CD14-positive monocyte (primary cell): Measurements from ENCODE around the gene NKX6-2. TPM values are rescaled to one million over a fixed set of nuclear protein-coding genes. Genes with fewer than 3 reads are reported as not detected.
A peak's percentile ranks its signal among the peaks of the same experiment; 100 is the strongest.

ENCODE experiments used
- DNase-seq, 3 donors: peaks; one replicate each; pipeline ENCODE4 v3.0.0-alpha.2; 2011 to 2022
- H2AFZ ChIP-seq: 2 replicates; pipeline ENCODE4 v1.6.0; 2012; ENCODE audit warnings: mild to moderate bottlenecking, low read depth, low read length, inconsistent platforms; ENCODE audit not compliant: insufficient read depth, poor library complexity, severe bottlenecking
- H3K27ac ChIP-seq, 2 donors: 1 replicate in 1 of 2; 2 replicates in 1 of 2; pipeline ENCODE4 v1.5.1; 2012 to 2013; ENCODE audit warnings: low read length in 2 of 2, control low read depth in 1 of 2, inconsistent platforms in 1 of 2, low read depth in 1 of 2, mild to moderate bottlenecking in 1 of 2
- H3K27me3 ChIP-seq, 2 donors: one replicate each; pipeline versions ENCODE4 v1.6.0 to v1.6.1; 2011 to 2013; ENCODE audit warnings: low read length in 2 of 2; ENCODE audit not compliant: control insufficient read depth in 2 of 2, insufficient read depth in 2 of 2
- H3K36me3 ChIP-seq, 2 donors: replicated peaks in 1 of 2; 1 replicate in 1 of 2; 2 replicates in 1 of 2; pipeline versions ENCODE4 v1.5.1 to v1.6.1; 2012 to 2013; ENCODE audit warnings: low read length in 2 of 2, control low read depth in 1 of 2, inconsistent platforms in 1 of 2, mild to moderate bottlenecking in 1 of 2; ENCODE audit not compliant: insufficient read depth in 2 of 2, control insufficient read depth in 1 of 2
- H3K4me1 ChIP-seq, 2 donors: 1 replicate in 1 of 2; 2 replicates in 1 of 2; pipeline versions ENCODE4 v1.5.1 to v1.6.1; 2012 to 2013; ENCODE audit warnings: low read length in 2 of 2, control low read depth in 1 of 2, inconsistent platforms in 1 of 2, mild to moderate bottlenecking in 1 of 2, moderate library complexity in 1 of 2; ENCODE audit not compliant: insufficient read depth in 2 of 2, control insufficient read depth in 1 of 2
- H3K4me2 ChIP-seq: replicated peaks from 2 replicates; pipeline ENCODE3; 2012; ENCODE audit warnings: low read length, moderate library complexity, mild to moderate bottlenecking; ENCODE audit not compliant: poor library complexity, severe bottlenecking; ENCODE audit errors: extremely low read depth
- H3K4me3 ChIP-seq, 3 experiments: fragments of 200-600 bp in 1 of 3; sonication (generic) in 1 of 3; replicated peaks in 1 of 3; 1 replicate in 2 of 3; 2 replicates in 1 of 3; pipeline ENCODE4 v1.5.1; 2011 to 2013; ENCODE audit warnings: low read length in 3 of 3, mild to moderate bottlenecking in 3 of 3, control low read depth in 2 of 3, low read depth in 2 of 3, inconsistent platforms in 1 of 3, moderate library complexity in 1 of 3
- H3K79me2 ChIP-seq: 2 replicates; pipeline ENCODE4 v1.6.0; 2012; ENCODE audit warnings: mild to moderate bottlenecking, control low read depth, inconsistent platforms, low read length, moderate library complexity; ENCODE audit not compliant: insufficient read depth
- H3K9ac ChIP-seq: 2 replicates; pipeline ENCODE4 v1.6.0; 2017; ENCODE audit warnings: low read length, mild to moderate bottlenecking; ENCODE audit not compliant: insufficient read depth, poor library complexity, severe bottlenecking
- H3K9me3 ChIP-seq, 2 donors: replicated peaks in 1 of 2; 1 replicate in 1 of 2; 2 replicates in 1 of 2; pipeline versions ENCODE4 v1.5.1 to v1.6.1; 2012 to 2013; ENCODE audit warnings: low read length in 2 of 2, control low read depth in 1 of 2; ENCODE audit not compliant: control insufficient read depth in 1 of 2, insufficient read depth in 1 of 2
- H4K20me1 ChIP-seq: 2 replicates; pipeline ENCODE4 v1.6.0; 2012; ENCODE audit warnings: mild to moderate bottlenecking, low read length, control low read depth, moderate library complexity; ENCODE audit not compliant: insufficient read depth
- H3K27ac Mint-ChIP-seq, 7 donors: one replicate each; pipeline ENCODE4 v1.8.0; 2020; ENCODE audit warnings: mild to moderate bottlenecking in 7 of 7, mixed read lengths in 7 of 7, moderate library complexity in 6 of 7, inconsistent platforms in 2 of 7
- H3K27me3 Mint-ChIP-seq, 3 donors: one replicate each; pipeline ENCODE4 v1.8.0; 2021 to 2022; ENCODE audit warnings: low read depth in 3 of 3, mild to moderate bottlenecking in 3 of 3, mixed read lengths in 3 of 3, moderate library complexity in 3 of 3, inconsistent platforms in 1 of 3
- H3K36me3 Mint-ChIP-seq, 2 donors: one replicate each; pipeline ENCODE4 v1.8.0; 2020; ENCODE audit warnings: mixed read lengths in 2 of 2, inconsistent platforms in 1 of 2, mild to moderate bottlenecking in 1 of 2
- H3K4me1 Mint-ChIP-seq: one replicate; pipeline ENCODE4 v1.8.0; 2020; ENCODE audit warnings: mild to moderate bottlenecking, mixed read lengths
- H3K4me3 Mint-ChIP-seq, 2 donors: one replicate each; pipeline ENCODE4 v1.8.0; 2020; ENCODE audit warnings: mild to moderate bottlenecking in 2 of 2, mixed read lengths in 2 of 2, moderate library complexity in 1 of 2
- H3K9me3 Mint-ChIP-seq, 7 donors: one replicate each; pipeline ENCODE4 v1.8.0; 2020 to 2022; ENCODE audit warnings: mixed read lengths in 7 of 7, mild to moderate bottlenecking in 6 of 7, moderate library complexity in 6 of 7, inconsistent platforms in 2 of 7
- CTCF ChIP-seq: fragments of 200-600 bp; IDR thresholded peaks from one replicate; pipeline ENCODE4 v1.8.0; 2022; ENCODE audit warnings: antibody characterized with exemption, mild to moderate bottlenecking
- WGBS: methylation state at CpG from one replicate; pipeline ENCODE4 v1.1.5; 2013; ENCODE audit warnings: missing lambda C conversion rate; ENCODE audit not compliant: insufficient coverage; 5-methylcytosine and 5-hydroxymethylcytosine counted together
- intact Hi-C, 2 donors: fragments of 100-400 bp; cut with micrococcal nuclease; formaldehyde crosslinking; loops; one replicate each; pipeline versions ENCODE4 v1.15.0 to v1.15.1; 2023
- polyA plus RNA-seq, 3 donors: library from polyadenylated mRNA; depleted of rRNA in 1 of 3; unstranded in 2 of 3; stranded (reverse) in 1 of 3; fragments of 300-500 nt in 2 of 3; fragments of >200 nt in 1 of 3; fragmentation: Illumina TruSeq in 2 of 3; gene quantifications; 1 replicate in 2 of 3; 2 replicates in 1 of 3; pipeline ENCODE4 v1.2.3, GENCODE V29; 2012 to 2021

NKX6-2 gene
- polyA plus RNA-seq, 3 donors: not detected

DNA sequence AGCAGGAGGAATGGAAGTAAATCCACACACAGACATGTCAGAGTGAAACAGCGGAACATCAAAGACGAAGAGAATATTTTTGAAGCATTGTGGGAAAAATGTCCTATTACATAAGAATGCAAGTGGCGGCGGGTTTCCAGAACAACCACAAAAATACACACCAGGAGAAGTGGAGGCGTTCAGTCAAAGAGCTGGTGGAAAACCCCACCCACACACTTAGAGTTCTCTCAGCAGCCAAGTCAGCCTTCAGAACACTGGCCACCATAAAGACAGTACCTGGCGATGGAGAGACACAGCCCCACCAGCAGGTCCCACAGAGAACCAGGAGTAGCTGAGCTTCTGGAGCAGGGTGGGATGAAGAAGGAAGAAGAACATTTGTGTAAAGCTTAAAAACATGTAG lies 23.7 kb downstream of the NKX6-2 start:
- TF ChIP-seq CTCF: no peak
- WGBS: 90% methylated on average over 4 of the region's 6 CpGs
- peaks cover 0 to 6% of the 10 kb centered on the region in 2 donors for H3K9me3 ChIP-seq
- Mint-ChIP-seq H3K27me3 (peaks cover 0 to 2% (median 0%) of the 10 kb centered on the region in 3 donors), H3K27ac (no peak overlapping the region), H3K4me1 (no peaks in the 10 kb centered on the region), H3K4me3 (no peak overlapping the region), H3K36me3 (peaks cover 41 to 65% of the 10 kb centered on the region in 2 donors), H3K9me3 (peaks cover 4 to 20% (median 13%) of the 10 kb centered on the region in 7 donors)
- intact Hi-C loops: no loop called here
- no peak overlapping the region for H2AFZ ChIP-seq
- H3K27ac ChIP-seq: no peak overlapping the region
- H3K9ac ChIP-seq: no peak overlapping the region
- H3K36me3 ChIP-seq: peaks cover 26 to 38% of the 10 kb centered on the region in 2 donors
- H3K4me2 ChIP-seq: no peak overlapping the region
- DNase-seq: no peak
- no peaks in the 10 kb centered on the region for H3K79me2 ChIP-seq
- no peak overlapping the region for H3K4me3 ChIP-seq
- H4K20me1 ChIP-seq: no peaks in the 10 kb centered on the region
- H3K27me3 ChIP-seq: no peaks in the 10 kb centered on the region
- no peaks in the 10 kb centered on the region for H3K4me1 ChIP-seq

- peak overlapping the region in 1 of 7 donors; percentile 19 for H3K27ac Mint-ChIP-seq
- intact Hi-C loops: no loop called here
Measured at GRCh38 chr10:132761395-132762060, 24.4 kb downstream of the NKX6-2 start.

More at GRCh38 chr10:132761395-132762060, 24.4 kb downstream of the NKX6-2 start:
- Histone ChIP-seq H3K79me2 (no peaks in the 10 kb centered on the region), H3K4me2 (no peak overlapping the region), H4K20me1 (no peaks in the 10 kb centered on the region), H3K4me1 (no peaks in the 10 kb centered on the region), H3K27me3 (no peaks in the 10 kb centered on the region), H2AFZ (no peak overlapping the region), H3K9ac (no peak overlapping the region), H3K9me3 (peaks cover 0 to 4% of the 10 kb centered on the region in 2 donors), H3K4me3 (no peak overlapping the region), H3K27ac (no peak overlapping the region), H3K36me3 (peaks cover 28 to 43% of the 10 kb centered on the region in 2 donors)
- TF ChIP-seq CTCF: no peak
- no peak for DNase-seq
- 100% methylated on average over 6 of the region's 11 CpGs for WGBS
- Mint-ChIP-seq H3K4me1 (no peaks in the 10 kb centered on the region), H3K4me3 (no peak overlapping the region), H3K27me3 (peaks cover 0 to 2% (median 0%) of the 10 kb centered on the region in 3 donors), H3K36me3 (peaks cover 43 to 66% of the 10 kb centered on the region in 2 donors), H3K9me3 (peaks cover 3 to 20% (median 11%) of the 10 kb centered on the region in 7 donors)
